KMS-11 (cell line): ENCODE results near the gene TUBA4A.
"Not testable (repeated sequence)": the region's sequence is repeated elsewhere in the genome, so short reads cannot be mapped to it uniquely, and the experiment has no call there.

ENCODE experiments used
- H2AFZ ChIP-seq: fragments of 200-600 bp; sonication (generic); 2 replicates; pipeline ENCODE4 v1.6.1; 2016; ENCODE audit warnings: antibody characterized with exemption, mixed run types, low read depth
- H3K27ac ChIP-seq: fragments of 200-600 bp; sonication (generic); 2 replicates; pipeline ENCODE4 v1.6.1; 2016; ENCODE audit warnings: mild to moderate bottlenecking, mixed run types
- H3K27me3 ChIP-seq: fragments of 200-600 bp; sonication (generic); 2 replicates; pipeline ENCODE4 v1.6.1; 2017; ENCODE audit warnings: mild to moderate bottlenecking, low read depth, mixed run types, moderate library complexity; ENCODE audit not compliant: insufficient read depth
- H3K36me3 ChIP-seq: fragments of 200-600 bp; sonication (generic); 2 replicates; pipeline ENCODE4 v1.6.1; 2017; ENCODE audit warnings: mild to moderate bottlenecking, mixed run types; ENCODE audit not compliant: insufficient read depth
- H3K4me1 ChIP-seq: fragments of 200-600 bp; sonication (generic); 2 replicates; pipeline ENCODE4 v1.6.1; 2016; ENCODE audit warnings: mild to moderate bottlenecking, low read depth, mixed run types; ENCODE audit not compliant: poor library complexity, severe bottlenecking
- H3K4me2 ChIP-seq: fragments of 200-600 bp; sonication (generic); 2 replicates; pipeline ENCODE4 v1.7.0; 2016; ENCODE audit warnings: mild to moderate bottlenecking, mixed run types
- H3K4me3 ChIP-seq: fragments of 200-600 bp; sonication (generic); IDR thresholded peaks from 2 replicates; pipeline ENCODE4 v1.6.1; 2017; ENCODE audit warnings: low read depth, low read length, mixed read lengths; ENCODE audit not compliant: insufficient read depth
- H3K79me2 ChIP-seq: fragments of 200-600 bp; sonication (generic); 2 replicates; pipeline ENCODE4 v1.6.1; 2016; ENCODE audit warnings: low read depth, mixed run types; ENCODE audit not compliant: insufficient read depth
- H3K9ac ChIP-seq: fragments of 200-600 bp; sonication (generic); 2 replicates; pipeline ENCODE4 v1.6.1; 2016; ENCODE audit warnings: mild to moderate bottlenecking, mixed run types
- H4K20me1 ChIP-seq: fragments of 200-600 bp; sonication (generic); 2 replicates; pipeline ENCODE4 v1.6.1; 2016; ENCODE audit warnings: mild to moderate bottlenecking, mixed run types; ENCODE audit not compliant: insufficient read depth
- TF ChIP-seq, protein P1 (sequence below): fragments of 200-600 bp; sonication (generic); conservative IDR thresholded peaks from 2 replicates; pipeline ENCODE4 v1.6.1; 2017; ENCODE audit warnings: low read depth, mild to moderate bottlenecking, antibody characterized with exemption, low read length, moderate library complexity, mixed read lengths

The TUBA4A gene

DNA sequence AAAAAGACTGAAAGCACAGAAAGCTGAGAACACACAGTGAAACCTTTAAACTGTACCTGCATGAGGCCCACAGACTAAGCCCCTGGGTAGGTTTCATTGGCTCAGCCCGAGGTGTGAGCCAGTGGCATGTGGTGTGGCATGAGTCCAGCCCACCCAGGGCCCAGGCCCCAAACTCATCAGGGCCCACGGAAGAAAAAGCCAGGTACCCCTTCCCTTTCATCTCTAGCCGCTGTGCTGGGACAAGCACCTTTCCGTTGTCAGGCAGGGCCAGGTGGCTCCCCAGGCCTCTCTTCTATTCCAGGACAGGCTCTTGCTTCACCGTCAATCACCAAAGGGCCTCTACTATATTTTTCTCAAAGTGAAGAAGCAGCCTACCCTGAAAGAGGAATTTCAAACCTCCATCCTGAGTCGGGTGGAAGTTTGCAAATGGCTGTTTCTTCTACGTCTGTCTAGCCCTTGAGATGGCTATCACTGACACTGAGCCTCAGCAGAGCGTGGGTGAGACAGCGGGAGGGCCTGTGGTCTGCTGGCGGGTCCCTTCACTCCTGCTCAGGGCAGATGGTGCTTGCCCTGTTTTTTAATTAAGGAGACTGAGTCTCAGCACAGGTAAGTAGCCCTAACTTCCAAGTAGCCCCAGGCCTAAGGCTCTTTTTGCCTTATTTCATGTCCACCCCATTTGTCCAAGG lies 34.0 kb upstream of the TUBA4A start:
- H3K4me2 ChIP-seq: no peak overlapping the region
- TF ChIP-seq, protein P1, sequence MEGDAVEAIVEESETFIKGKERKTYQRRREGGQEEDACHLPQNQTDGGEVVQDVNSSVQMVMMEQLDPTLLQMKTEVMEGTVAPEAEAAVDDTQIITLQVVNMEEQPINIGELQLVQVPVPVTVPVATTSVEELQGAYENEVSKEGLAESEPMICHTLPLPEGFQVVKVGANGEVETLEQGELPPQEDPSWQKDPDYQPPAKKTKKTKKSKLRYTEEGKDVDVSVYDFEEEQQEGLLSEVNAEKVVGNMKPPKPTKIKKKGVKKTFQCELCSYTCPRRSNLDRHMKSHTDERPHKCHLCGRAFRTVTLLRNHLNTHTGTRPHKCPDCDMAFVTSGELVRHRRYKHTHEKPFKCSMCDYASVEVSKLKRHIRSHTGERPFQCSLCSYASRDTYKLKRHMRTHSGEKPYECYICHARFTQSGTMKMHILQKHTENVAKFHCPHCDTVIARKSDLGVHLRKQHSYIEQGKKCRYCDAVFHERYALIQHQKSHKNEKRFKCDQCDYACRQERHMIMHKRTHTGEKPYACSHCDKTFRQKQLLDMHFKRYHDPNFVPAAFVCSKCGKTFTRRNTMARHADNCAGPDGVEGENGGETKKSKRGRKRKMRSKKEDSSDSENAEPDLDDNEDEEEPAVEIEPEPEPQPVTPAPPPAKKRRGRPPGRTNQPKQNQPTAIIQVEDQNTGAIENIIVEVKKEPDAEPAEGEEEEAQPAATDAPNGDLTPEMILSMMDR: no peak
- no peak overlapping the region for H3K9ac ChIP-seq
- H3K4me3 ChIP-seq: no peak overlapping the region
- no peaks in the 10 kb centered on the region for H3K4me1 ChIP-seq
- H2AFZ ChIP-seq: no peak overlapping the region
- H3K27ac ChIP-seq: no peak overlapping the region
- peaks cover 8% of the 10 kb centered on the region; the same call in 1 of the 2 replicates for H3K27me3 ChIP-seq
- no peaks in the 10 kb centered on the region for H4K20me1 ChIP-seq
- no peaks in the 10 kb centered on the region for H3K79me2 ChIP-seq
- H3K36me3 ChIP-seq: no peaks in the 10 kb centered on the region

DNA sequence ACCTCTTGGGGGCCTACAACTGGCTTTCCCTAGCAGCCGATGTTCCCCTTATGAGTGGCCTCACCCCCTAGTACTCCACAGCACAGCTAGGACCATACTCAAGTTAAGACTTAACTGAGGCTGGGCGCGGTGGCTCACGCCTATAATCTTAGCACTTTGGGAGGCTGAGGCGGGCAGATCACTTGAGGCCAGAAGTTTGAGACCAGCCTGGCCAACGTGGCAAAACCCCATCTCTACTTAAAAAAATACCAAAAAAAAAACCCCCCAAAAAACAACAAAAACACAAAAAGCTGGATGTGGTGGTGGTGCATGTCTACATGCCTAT lies 33.4 kb upstream of the TUBA4A start:
- H3K79me2 ChIP-seq, H3K4me1 ChIP-seq: not testable (repeated sequence)

DNA sequence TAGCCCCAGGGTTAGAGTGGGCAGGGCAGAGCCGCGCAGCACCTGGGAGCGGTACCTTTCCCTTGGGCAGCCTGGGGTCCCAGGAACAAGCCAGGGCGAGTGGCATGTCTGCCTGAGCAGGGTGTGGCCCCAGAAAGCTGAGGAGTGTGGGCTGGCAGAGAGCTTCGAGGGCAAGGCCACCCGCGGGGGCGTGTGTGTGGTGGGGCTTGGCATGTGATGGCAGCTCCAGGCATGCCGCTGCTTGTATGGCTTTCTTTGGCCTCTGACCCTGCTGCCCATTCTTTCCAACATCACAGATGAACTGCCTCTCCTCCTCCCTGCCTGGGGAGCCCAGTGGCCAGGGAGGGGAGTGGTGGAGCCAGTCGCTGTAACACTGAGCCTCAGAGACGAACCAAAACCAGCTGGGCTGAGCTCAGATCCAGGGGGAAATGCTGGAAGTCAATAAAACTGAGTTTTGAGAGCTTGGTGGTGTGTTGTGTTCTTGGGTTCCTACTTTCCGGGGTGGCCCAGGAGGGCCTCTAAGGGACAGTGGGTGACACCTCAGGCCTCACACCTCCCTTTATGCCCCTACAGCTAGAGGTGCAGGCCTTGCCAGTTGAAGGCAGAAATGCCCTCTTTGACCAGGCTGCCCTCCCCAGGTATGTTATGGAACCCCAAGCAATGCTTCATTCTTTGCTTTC lies 32.9 kb upstream of the TUBA4A start:
- no peak overlapping the region for H3K27ac ChIP-seq

More for the DNA sequence above, 33.4 kb upstream of the TUBA4A start:
- not testable (repeated sequence) for H3K27me3 ChIP-seq, H2AFZ ChIP-seq, H3K9ac ChIP-seq, H3K36me3 ChIP-seq, H3K4me2 ChIP-seq, H3K27ac ChIP-seq, H3K4me3 ChIP-seq, H4K20me1 ChIP-seq

DNA sequence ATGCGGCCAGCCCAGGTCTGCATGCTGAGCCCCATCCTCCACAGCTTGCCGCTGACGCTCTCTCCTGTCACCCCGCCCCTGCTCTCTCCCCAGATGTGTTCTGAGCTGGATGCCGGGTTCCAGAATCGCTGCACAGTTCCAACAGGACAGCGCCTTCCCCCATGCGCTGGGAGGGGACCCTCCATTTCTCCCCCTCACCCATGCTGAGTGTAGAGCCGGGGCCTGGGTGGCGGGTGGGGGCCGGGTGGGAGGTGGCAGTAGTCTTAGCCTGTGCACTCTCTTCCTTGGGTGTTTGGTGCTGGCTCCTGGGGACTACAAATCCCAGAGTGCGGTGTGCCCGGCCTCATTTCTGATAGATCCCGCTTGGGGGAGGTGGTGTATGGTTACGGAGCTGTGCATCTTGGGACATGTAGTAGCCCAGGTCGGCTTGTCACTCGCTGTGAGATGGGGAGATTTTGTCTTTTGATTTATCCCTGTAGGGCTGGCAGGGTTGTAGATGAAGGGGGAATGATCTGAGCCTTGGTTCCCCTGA lies 32.2 kb upstream of the TUBA4A start:
- TF ChIP-seq, protein P1: no peak
- H2AFZ ChIP-seq: no peak overlapping the region
- no peak overlapping the region for H3K4me2 ChIP-seq
- H3K27me3 ChIP-seq: peaks cover 3% of the 10 kb centered on the region; the same call in 1 of the 2 replicates
- H3K79me2 ChIP-seq: no peaks in the 10 kb centered on the region
- H4K20me1 ChIP-seq: no peaks in the 10 kb centered on the region
- no peaks in the 10 kb centered on the region for H3K36me3 ChIP-seq
- H3K27ac ChIP-seq: no peak overlapping the region
- H3K9ac ChIP-seq: no peak overlapping the region
- H3K4me3 ChIP-seq: no peak overlapping the region
- H3K4me1 ChIP-seq: no peaks in the 10 kb centered on the region

More for the DNA sequence above, 32.9 kb upstream of the TUBA4A start:
- Histone ChIP-seq H4K20me1 (no peaks in the 10 kb centered on the region), H3K4me3 (no peak overlapping the region), H3K79me2 (no peaks in the 10 kb centered on the region), H3K36me3 (no peaks in the 10 kb centered on the region), H3K9ac (no peak overlapping the region), H2AFZ (no peak overlapping the region), H3K27me3 (peaks cover 6% of the 10 kb centered on the region; the same call in 1 of the 2 replicates), H3K4me2 (no peak overlapping the region), H3K4me1 (no peaks in the 10 kb centered on the region)
- TF ChIP-seq, protein P1: no peak

DNA sequence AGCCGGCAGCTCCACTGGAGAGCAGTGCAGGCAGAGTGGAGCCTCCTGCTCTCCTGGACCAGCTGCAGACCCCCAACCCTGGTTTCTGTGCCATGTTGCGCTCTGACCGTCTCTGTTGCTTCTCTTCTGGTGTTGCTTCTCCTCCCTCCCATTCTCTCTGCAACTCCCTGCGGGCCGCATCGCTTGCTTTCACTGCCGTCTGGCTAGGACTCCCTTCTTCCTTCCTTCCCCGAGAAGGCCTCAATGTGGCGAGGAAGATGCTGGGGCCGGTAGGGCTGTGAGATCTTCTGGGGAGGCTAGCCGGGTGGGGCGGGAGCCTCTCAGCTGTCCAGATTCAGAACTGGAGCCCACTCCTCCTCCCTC lies 31.6 kb upstream of the TUBA4A start:
- peaks cover 2% of the 10 kb centered on the region for H3K4me1 ChIP-seq
- H2AFZ ChIP-seq: no peak overlapping the region
- H3K27me3 ChIP-seq: no peaks in the 10 kb centered on the region
- H3K27ac ChIP-seq: no peak overlapping the region
- TF ChIP-seq, protein P1: no peak
- no peak overlapping the region for H3K9ac ChIP-seq
- H3K4me3 ChIP-seq: no peak overlapping the region
- H3K4me2 ChIP-seq: no peak overlapping the region
- H4K20me1 ChIP-seq: no peaks in the 10 kb centered on the region
- H3K79me2 ChIP-seq: no peaks in the 10 kb centered on the region
- no peaks in the 10 kb centered on the region for H3K36me3 ChIP-seq
